ENCODE measurements around the gene TNFRSF11A.

TNFRSF11A gene

DNA sequence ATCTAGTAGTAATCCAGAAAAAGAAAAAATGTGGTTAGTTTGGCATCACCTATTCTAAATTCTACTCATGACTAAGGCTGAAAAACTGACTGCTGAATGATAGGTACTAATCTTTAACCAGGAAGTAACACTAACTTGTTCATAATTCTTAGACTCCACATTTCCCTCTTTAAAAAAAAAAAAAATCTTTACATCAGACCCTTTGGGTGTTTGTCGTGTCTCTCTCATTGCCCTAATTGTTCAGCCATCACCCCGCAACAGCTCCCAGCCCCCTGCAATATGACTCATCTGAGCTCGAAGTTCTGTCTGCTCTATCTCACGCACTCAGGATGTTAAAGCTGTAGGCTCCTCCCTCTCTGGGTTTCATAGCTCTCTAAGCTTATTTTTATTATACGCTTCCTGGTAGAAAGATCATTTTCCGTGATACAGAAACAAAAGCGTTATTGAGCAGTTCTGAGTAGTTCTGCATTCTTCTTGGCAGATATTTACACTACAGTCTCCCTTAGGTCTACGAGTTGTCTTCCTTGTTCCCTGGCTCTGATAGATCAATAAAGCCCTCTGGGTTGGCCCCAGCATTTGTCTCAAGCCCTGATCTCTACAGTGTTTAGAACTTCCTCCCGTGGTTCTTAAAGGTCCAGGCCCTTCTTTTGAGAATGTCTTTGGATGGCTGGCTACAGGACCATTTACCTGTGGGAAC lies 95.6 kb downstream of the TNFRSF11A start:
- Histone ChIP-seq H3K9ac (ENCODE audit: low read length in 5 of 5) (peak overlapping the region in 1 of 5 donors; percentile 40), H3K9me3 (ENCODE audit: control insufficient read depth in 5 of 5, low read length in 5 of 5) (no peaks in the 10 kb centered on the region), H3K4me3 (ENCODE audit: low read depth in 1 of 5, low read length in 5 of 5) (peak overlapping the region in 4 of 5 donors; percentile 19 to 52 (median 41)), H3K27ac (ENCODE audit: low read depth, low read length) (peak overlapping the region; percentile 41), H3K27me3 (ENCODE audit: control insufficient read depth in 5 of 5, insufficient read depth in 4 of 5, low read length in 5 of 5) (no peaks in the 10 kb centered on the region), H3K36me3 (ENCODE audit: control insufficient read depth in 5 of 5, insufficient read depth in 5 of 5, low read length in 5 of 5) (no peaks in the 10 kb centered on the region), H3K4me1 (ENCODE audit: control insufficient read depth in 5 of 5, insufficient read depth in 5 of 5, low read length in 5 of 5) (peaks cover 5 to 11% (median 5%) of the 10 kb centered on the region in 5 donors)

DNA sequence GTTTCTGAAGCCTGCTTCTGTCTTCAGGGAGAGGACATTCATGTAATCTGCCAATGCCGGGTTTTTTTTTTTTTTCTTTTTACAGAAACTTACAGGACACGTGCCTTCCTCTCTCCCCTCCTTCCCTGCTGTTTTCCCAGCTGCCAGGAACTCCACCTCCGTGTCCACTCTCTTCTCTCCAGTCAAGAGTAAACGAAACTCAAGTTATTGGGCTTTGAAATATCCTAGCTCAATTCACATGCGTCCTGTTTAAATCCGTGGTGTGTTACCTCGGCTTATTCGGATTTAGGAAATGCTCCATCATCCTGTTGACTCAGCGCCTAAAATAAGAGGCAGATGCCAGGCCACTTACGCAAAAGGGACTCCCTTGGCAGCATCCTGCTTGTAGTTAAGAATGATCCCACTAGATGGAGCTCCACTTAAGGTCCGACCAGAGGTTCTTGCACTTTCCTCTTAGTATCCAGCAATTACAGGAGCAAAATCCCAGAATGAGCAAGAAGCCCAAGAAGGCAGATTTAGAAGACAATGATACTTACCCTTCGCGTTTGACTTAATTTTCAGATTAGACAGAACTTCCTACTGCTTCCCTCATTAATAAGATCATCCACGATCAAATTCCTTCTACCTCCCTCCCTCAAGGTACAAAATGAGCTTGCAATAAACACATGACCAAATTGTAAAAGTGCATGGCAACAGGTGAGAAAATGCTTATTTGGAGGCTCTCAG lies 100.5 kb downstream of the TNFRSF11A start:
- H3K9ac ChIP-seq (ENCODE audit: low read length in 5 of 5), result peak overlapping the region; percentile 38 to 94 (median 67)
- H3K4me3 ChIP-seq (ENCODE audit: low read depth in 1 of 5, low read length in 5 of 5), result peak overlapping the region in 4 of 5 donors; percentile 46 to 56 (median 52)
- H3K36me3 ChIP-seq (ENCODE audit: control insufficient read depth in 5 of 5, insufficient read depth in 5 of 5, low read length in 5 of 5), result no peaks in the 10 kb centered on the region
- H3K27me3 ChIP-seq (ENCODE audit: control insufficient read depth in 5 of 5, insufficient read depth in 4 of 5, low read length in 5 of 5), result no peaks in the 10 kb centered on the region
- H3K9me3 ChIP-seq (ENCODE audit: control insufficient read depth in 5 of 5, low read length in 5 of 5), result no peaks in the 10 kb centered on the region
- H3K4me1 ChIP-seq (ENCODE audit: control insufficient read depth in 5 of 5, insufficient read depth in 5 of 5, low read length in 5 of 5), result peaks cover 3 to 22% (median 13%) of the 10 kb centered on the region in 5 donors
- H3K27ac ChIP-seq (ENCODE audit: low read depth, low read length), result peak overlapping the region; percentile 94

DNA sequence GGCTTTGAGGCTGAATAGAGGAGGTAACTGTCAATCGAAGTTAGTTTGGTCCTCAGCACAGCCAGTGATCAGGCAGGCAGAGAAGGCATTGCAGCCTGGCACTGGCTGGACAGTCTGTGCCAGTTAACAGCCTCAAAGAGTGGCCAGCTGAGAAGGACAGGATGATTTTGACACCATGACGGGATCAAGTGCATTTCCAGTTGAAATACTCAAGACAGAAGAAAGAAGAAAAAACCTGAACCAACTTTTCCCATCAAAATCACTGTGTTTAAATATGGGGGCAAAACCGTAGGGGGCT lies 101.0 kb downstream of the TNFRSF11A start:
- no peaks in the 10 kb centered on the region for H3K9me3 ChIP-seq (ENCODE audit: control insufficient read depth in 5 of 5, low read length in 5 of 5)
- H3K9ac ChIP-seq (ENCODE audit: low read length in 5 of 5), result peak overlapping the region in 2 of 5 donors; percentile 20 to 64
- no peaks in the 10 kb centered on the region for H3K27me3 ChIP-seq (ENCODE audit: control insufficient read depth in 5 of 5, insufficient read depth in 4 of 5, low read length in 5 of 5)
- H3K36me3 ChIP-seq (ENCODE audit: control insufficient read depth in 5 of 5, insufficient read depth in 5 of 5, low read length in 5 of 5), result no peaks in the 10 kb centered on the region
- peak overlapping the region; percentile 94 for H3K27ac ChIP-seq (ENCODE audit: low read depth, low read length)
- H3K4me1 ChIP-seq (ENCODE audit: control insufficient read depth in 5 of 5, insufficient read depth in 5 of 5, low read length in 5 of 5), result peaks cover 3 to 22% (median 13%) of the 10 kb centered on the region in 5 donors
- no peak overlapping the region for H3K4me3 ChIP-seq (ENCODE audit: low read depth in 1 of 5, low read length in 5 of 5)

DNA sequence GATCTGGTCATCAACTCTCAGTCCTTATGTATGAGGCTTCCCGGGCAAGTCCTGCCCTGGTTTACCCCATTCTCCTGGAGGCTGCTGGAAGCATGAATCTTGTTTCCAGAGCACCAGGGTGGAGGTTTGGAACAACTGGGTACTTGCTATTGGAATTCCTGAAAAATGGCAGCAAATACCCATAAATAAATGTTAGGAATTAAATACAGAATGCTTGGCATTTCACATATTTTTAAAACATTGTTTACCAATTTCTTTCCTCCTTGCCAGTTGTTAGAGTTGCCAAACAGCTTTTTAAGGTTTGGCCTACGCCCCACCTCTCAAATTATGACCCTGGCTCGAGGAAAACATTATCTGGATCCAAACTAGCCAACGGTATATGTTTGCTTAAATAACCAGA lies 107.1 kb downstream of the TNFRSF11A start:
- Histone ChIP-seq H3K27me3 (ENCODE audit: control insufficient read depth in 5 of 5, insufficient read depth in 4 of 5, low read length in 5 of 5) (no peaks in the 10 kb centered on the region), H3K9ac (ENCODE audit: low read length in 5 of 5) (no peak overlapping the region), H3K4me3 (ENCODE audit: low read depth in 1 of 5, low read length in 5 of 5) (no peak overlapping the region), H3K9me3 (ENCODE audit: control insufficient read depth in 5 of 5, low read length in 5 of 5) (no peaks in the 10 kb centered on the region), H3K4me1 (ENCODE audit: control insufficient read depth in 5 of 5, insufficient read depth in 5 of 5, low read length in 5 of 5) (peaks cover 0 to 34% (median 17%) of the 10 kb centered on the region in 5 donors), H3K36me3 (ENCODE audit: control insufficient read depth in 5 of 5, insufficient read depth in 5 of 5, low read length in 5 of 5) (no peaks in the 10 kb centered on the region), H3K27ac (ENCODE audit: low read depth, low read length) (peak overlapping the region; percentile 24)

DNA sequence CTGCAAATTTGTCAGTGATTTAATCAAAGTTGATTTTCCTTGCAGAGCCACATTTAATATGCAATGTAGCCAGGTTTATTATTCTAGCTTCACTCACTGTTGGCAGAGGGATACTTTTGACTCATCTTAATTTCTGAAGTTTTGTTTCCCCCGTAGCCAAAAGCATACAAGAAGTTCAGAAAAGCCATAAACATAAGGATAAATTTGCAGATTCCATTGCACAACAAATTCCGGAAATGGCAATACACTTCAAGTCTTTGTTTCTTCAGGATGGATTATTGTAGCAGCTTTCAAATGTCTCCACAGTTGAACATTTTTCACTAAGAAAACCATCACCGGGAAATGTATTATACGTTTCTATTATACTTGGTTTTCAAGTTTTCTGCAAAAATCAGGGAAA lies 109.7 kb downstream of the TNFRSF11A start:
- Histone ChIP-seq H3K9me3 (ENCODE audit: control insufficient read depth in 5 of 5, low read length in 5 of 5) (no peaks in the 10 kb centered on the region), H3K9ac (ENCODE audit: low read length in 5 of 5) (no peak overlapping the region), H3K4me1 (ENCODE audit: control insufficient read depth in 5 of 5, insufficient read depth in 5 of 5, low read length in 5 of 5) (peaks cover 3 to 51% (median 30%) of the 10 kb centered on the region in 5 donors), H3K4me3 (ENCODE audit: low read depth in 1 of 5, low read length in 5 of 5) (no peak overlapping the region), H3K36me3 (ENCODE audit: control insufficient read depth in 5 of 5, insufficient read depth in 5 of 5, low read length in 5 of 5) (no peaks in the 10 kb centered on the region), H3K27me3 (ENCODE audit: control insufficient read depth in 5 of 5, insufficient read depth in 4 of 5, low read length in 5 of 5) (no peaks in the 10 kb centered on the region), H3K27ac (ENCODE audit: low read depth, low read length) (peak overlapping the region; percentile 98)

DNA sequence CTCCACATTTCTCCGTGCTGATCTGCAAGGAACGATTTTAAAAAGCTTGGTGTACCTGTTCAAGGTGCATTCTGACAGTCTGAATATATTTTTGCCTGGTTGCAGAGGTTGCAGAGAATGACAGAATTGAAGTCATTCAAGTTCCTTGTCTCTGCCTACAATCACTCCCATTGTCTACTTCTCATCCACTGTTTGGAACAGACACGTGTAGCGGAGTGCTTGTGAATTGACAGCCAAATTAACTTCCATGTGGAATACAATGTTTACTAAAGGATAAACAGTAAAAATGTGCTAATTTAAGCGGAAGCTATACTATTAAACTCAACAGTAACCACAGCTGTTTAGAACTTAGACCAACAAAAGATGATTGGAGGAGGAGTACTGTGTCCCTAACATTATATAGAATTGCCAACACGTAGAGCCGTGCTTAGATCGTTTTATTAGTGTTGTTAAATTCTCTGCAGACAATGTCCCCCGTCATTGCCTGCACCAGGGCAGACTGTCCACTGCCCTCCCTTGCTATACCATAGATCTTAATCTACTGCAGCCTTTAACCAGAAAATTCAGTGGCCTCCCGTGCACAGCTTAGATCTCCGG lies 110.4 kb downstream of the TNFRSF11A start:
- Histone ChIP-seq H3K9ac (ENCODE audit: low read length in 5 of 5) (no peak overlapping the region), H3K4me3 (ENCODE audit: low read depth in 1 of 5, low read length in 5 of 5) (no peak overlapping the region), H3K27ac (ENCODE audit: low read depth, low read length) (peak overlapping the region; percentile 98)

DNA sequence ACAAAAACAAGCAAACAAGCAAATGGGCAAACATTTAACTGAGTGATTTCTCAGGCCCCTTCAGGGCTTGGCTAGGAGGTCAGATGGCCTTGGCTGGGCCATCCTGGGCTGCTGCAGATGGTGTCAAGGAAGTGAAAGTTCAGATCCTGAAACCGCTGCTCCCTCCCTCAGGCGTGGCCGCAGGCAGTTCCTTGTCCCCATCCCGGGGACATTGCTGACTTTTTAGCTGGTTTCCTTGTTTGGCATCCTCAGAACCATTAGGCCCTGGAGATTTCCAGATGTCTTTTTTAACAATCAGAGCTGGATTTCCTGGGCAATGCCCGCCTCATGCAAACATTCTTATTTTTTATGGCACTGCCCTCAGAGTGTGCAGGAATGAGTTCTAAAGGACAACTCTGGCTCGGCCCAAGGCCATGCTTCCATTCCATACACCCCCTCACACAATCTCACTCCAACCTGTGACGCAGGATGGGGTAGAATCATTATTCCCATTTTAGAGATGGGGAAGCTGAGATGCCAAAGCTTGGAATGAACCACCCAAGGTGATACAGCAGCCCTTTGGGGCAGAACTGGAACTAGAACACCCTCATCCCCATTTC lies 111.6 kb downstream of the TNFRSF11A start:
- Histone ChIP-seq H3K4me3 (ENCODE audit: low read depth in 1 of 5, low read length in 5 of 5) (peak overlapping the region in 2 of 5 donors; percentile 28 to 48), H3K27ac (ENCODE audit: low read depth, low read length) (peak overlapping the region; percentile 98), H3K4me1 (ENCODE audit: control insufficient read depth in 5 of 5, insufficient read depth in 5 of 5, low read length in 5 of 5) (peaks cover 3 to 51% (median 30%) of the 10 kb centered on the region in 5 donors)

More for the DNA sequence above, 110.4 kb downstream of the TNFRSF11A start:
- peaks cover 3 to 51% (median 30%) of the 10 kb centered on the region in 5 donors for H3K4me1 ChIP-seq (ENCODE audit: control insufficient read depth in 5 of 5, insufficient read depth in 5 of 5, low read length in 5 of 5)
- H3K9me3 ChIP-seq (ENCODE audit: control insufficient read depth in 5 of 5, low read length in 5 of 5), result no peaks in the 10 kb centered on the region
- no peaks in the 10 kb centered on the region for H3K36me3 ChIP-seq (ENCODE audit: control insufficient read depth in 5 of 5, insufficient read depth in 5 of 5, low read length in 5 of 5)
- no peaks in the 10 kb centered on the region for H3K27me3 ChIP-seq (ENCODE audit: control insufficient read depth in 5 of 5, insufficient read depth in 4 of 5, low read length in 5 of 5)

DNA sequence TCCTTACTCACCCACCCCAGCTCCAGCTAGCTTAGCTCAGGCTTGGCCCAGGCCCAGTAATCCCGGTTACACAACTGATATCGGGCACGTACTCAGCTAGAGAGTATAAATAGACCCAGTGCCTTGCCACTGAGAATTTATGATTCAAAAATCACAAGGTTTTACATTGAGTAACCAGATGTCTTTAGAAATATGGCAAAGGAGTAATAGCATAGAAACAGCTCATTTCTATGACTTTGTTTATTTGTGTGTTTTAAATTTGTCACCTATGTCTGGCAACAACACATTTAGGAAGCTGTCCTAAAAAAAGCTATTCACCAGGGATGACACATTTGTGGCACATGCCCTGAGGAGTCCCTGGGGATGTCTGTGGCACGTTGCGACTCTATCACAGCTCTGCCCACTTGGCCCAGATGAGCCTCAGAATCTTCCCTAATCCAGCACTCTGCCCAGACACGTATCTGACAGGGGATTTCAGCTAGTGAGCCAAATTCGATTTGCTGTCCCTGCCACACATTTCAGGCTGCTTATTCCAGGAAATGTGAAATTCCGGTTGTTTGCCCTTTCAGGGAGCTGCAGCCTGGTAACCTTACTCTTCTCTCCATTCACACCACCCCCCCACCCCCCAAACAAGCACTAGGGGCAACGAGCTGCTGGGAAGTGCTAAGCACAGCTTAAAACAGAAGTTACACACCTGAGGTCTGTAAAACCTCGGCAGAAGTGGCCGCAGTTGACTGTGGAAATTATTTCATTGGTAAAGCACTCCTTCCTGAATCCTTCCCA lies 112.3 kb downstream of the TNFRSF11A start:
- no peaks in the 10 kb centered on the region for H3K9me3 ChIP-seq (ENCODE audit: control insufficient read depth in 5 of 5, low read length in 5 of 5)
- no peaks in the 10 kb centered on the region for H3K36me3 ChIP-seq (ENCODE audit: control insufficient read depth in 5 of 5, insufficient read depth in 5 of 5, low read length in 5 of 5)
- no peaks in the 10 kb centered on the region for H3K27me3 ChIP-seq (ENCODE audit: control insufficient read depth in 5 of 5, insufficient read depth in 4 of 5, low read length in 5 of 5)
- peak overlapping the region; percentile 98 for H3K27ac ChIP-seq (ENCODE audit: low read depth, low read length)
- peaks cover 3 to 51% (median 28%) of the 10 kb centered on the region in 5 donors for H3K4me1 ChIP-seq (ENCODE audit: control insufficient read depth in 5 of 5, insufficient read depth in 5 of 5, low read length in 5 of 5)
- peak overlapping the region in 3 of 5 donors; percentile 11 to 48 (median 42) for H3K4me3 ChIP-seq (ENCODE audit: low read depth in 1 of 5, low read length in 5 of 5)
- peak overlapping the region; percentile 44 to 88 (median 66) for H3K9ac ChIP-seq (ENCODE audit: low read length in 5 of 5)

More for the DNA sequence above, 111.6 kb downstream of the TNFRSF11A start:
- Histone ChIP-seq H3K36me3 (ENCODE audit: control insufficient read depth in 5 of 5, insufficient read depth in 5 of 5, low read length in 5 of 5) (no peaks in the 10 kb centered on the region), H3K27me3 (ENCODE audit: control insufficient read depth in 5 of 5, insufficient read depth in 4 of 5, low read length in 5 of 5) (no peaks in the 10 kb centered on the region), H3K9me3 (ENCODE audit: control insufficient read depth in 5 of 5, low read length in 5 of 5) (no peaks in the 10 kb centered on the region), H3K9ac (ENCODE audit: low read length in 5 of 5) (peak overlapping the region in 3 of 5 donors; percentile 2 to 42 (median 19))

DNA sequence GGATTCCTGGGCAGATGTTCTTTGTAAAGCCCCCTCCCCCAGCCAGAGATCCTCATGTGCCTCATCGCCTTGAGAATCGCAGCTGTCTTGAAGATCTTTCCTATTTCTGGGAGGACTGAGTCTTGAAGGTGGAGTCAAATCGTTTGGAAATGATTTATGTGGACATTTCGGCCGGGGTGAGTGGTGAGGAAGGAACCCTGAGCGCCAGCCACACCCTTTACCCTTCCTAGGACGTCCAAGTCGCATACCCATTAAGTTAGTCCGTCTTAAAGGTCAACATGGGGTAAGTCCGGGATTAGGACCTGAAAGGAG lies 112.9 kb downstream of the TNFRSF11A start:
- Histone ChIP-seq H3K36me3 (ENCODE audit: control insufficient read depth in 5 of 5, insufficient read depth in 5 of 5, low read length in 5 of 5) (no peaks in the 10 kb centered on the region), H3K4me3 (ENCODE audit: low read depth in 1 of 5, low read length in 5 of 5) (peak overlapping the region in 2 of 5 donors; percentile 42), H3K27ac (ENCODE audit: low read depth, low read length) (peak overlapping the region; percentile 98), H3K4me1 (ENCODE audit: control insufficient read depth in 5 of 5, insufficient read depth in 5 of 5, low read length in 5 of 5) (peaks cover 3 to 48% (median 28%) of the 10 kb centered on the region in 5 donors), H3K9ac (ENCODE audit: low read length in 5 of 5) (peak overlapping the region in 4 of 5 donors; percentile 60 to 88 (median 72)), H3K9me3 (ENCODE audit: control insufficient read depth in 5 of 5, low read length in 5 of 5) (no peaks in the 10 kb centered on the region), H3K27me3 (ENCODE audit: control insufficient read depth in 5 of 5, insufficient read depth in 4 of 5, low read length in 5 of 5) (no peaks in the 10 kb centered on the region)

Data from subcutaneous abdominal adipose tissue (tissue), 5 donors.